ENCODE measurements around the gene C1QTNF8. TPM values are rescaled to one million over a fixed set of nuclear protein-coding genes. Genes with fewer than 3 reads are reported as not detected.

C1QTNF8 gene
- polyA plus RNA-seq, 3 donors from 2014 or later, result not detected

DNA sequence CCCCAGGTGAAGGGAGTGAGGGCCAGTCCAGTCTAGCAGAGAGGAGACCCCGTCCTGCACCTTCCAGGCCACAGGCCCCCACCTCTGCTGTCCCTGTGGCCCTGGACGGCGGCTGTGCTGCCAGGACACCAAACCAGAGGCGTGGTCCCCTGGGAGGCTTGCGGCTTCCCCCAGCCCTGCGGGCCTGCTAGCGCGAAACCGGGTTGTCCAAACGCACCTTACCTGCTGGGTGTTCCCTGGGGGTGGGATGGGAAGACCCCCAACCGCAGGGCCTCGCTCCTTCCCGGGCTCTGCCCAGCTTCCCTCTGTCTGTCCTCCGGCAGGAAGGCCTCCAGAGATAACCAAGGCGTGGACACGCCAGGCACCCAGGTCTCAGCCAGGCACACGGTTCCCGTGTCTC is 37.2 kb upstream of the C1QTNF8 start:
- H3K9me3 Mint-ChIP-seq, result no peaks in the 10 kb centered on the region

DNA sequence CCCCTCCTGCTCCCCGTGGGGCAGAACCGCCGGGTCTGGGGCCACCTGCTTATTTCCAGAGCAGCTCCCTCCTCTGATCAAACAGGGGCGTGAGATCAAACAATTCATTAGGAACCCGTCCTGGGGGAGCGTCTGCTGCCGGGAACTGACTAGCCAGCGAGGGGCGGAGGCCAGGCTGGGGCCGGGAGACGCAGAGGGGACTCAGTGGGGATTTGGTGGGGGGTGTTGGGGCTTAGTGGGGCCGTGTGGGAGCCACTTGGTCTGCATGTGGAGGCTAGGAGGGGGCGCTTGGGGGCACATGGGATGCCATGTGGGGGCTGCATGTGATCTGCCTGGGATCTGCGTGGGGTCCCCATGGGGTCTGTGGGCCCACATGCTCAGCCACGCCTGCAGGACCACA is 36.4 kb upstream of the C1QTNF8 start:
- H3K9me3 Mint-ChIP-seq, result no peaks in the 10 kb centered on the region
- peaks cover 2% of the 10 kb centered on the region in 3 donors for H3K27me3 Mint-ChIP-seq (ENCODE audit: low read depth in 3 of 3)
- no peaks in the 10 kb centered on the region for H3K4me1 Mint-ChIP-seq
- no peaks in the 10 kb centered on the region for H3K36me3 Mint-ChIP-seq
- H3K4me3 Mint-ChIP-seq, result no peak overlapping the region
- no peak overlapping the region for H3K27ac Mint-ChIP-seq
- DNase-seq, result no peak

More for the DNA sequence above, 37.2 kb upstream of the C1QTNF8 start:
- no peak for DNase-seq
- no peak overlapping the region for H3K27ac Mint-ChIP-seq
- H3K36me3 Mint-ChIP-seq, result no peaks in the 10 kb centered on the region
- H3K27me3 Mint-ChIP-seq (ENCODE audit: low read depth in 3 of 3), result peaks cover 0 to 2% (median 2%) of the 10 kb centered on the region in 3 donors
- no peak overlapping the region for H3K4me3 Mint-ChIP-seq
- no peaks in the 10 kb centered on the region for H3K4me1 Mint-ChIP-seq

- no peaks in the 10 kb centered on the region for H3K9me3 Mint-ChIP-seq
- no peaks in the 10 kb centered on the region for H3K36me3 Mint-ChIP-seq
- peaks cover 2% of the 10 kb centered on the region in 3 donors for H3K27me3 Mint-ChIP-seq (ENCODE audit: low read depth in 3 of 3)
- no peak for DNase-seq
- no peak overlapping the region for H3K4me3 Mint-ChIP-seq
- H3K4me1 Mint-ChIP-seq, result no peaks in the 10 kb centered on the region
- no peak overlapping the region for H3K27ac Mint-ChIP-seq
These were observed 35.4 kb upstream of the C1QTNF8 start for GRCh38 chr16:1131378-1131994.

DNA sequence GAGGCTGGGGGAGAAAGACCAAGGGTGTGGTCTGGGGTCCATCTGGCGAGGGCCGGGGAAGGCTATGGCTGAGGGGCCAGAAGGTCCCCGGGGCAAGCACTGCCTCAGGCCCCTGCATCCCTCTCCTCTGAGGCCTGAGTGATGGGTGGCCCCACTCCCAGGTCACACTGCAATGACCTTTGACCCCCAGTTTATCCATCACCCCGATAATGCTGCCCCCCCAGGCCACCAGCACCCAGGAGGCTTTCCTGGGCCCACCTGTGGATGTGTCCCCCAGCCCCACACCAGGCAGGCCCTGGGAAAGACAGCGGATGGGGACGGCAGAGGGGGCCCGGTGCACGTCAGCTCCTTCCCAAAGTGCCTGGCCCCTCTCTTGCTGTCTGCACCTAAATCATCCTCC is 34.3 kb upstream of the C1QTNF8 start:
- H3K36me3 Mint-ChIP-seq, result no peaks in the 10 kb centered on the region
- no peak overlapping the region for H3K4me3 Mint-ChIP-seq
- peaks cover 2% of the 10 kb centered on the region in 3 donors for H3K27me3 Mint-ChIP-seq (ENCODE audit: low read depth in 3 of 3)
- no peaks in the 10 kb centered on the region for H3K4me1 Mint-ChIP-seq
- no peak for DNase-seq
- no peaks in the 10 kb centered on the region for H3K9me3 Mint-ChIP-seq
- H3K27ac Mint-ChIP-seq, result no peak overlapping the region

GRCh38 chr16:1129106-1129960 is 33.3 kb upstream of the C1QTNF8 start:
- Mint-ChIP-seq H3K9me3 (no peaks in the 10 kb centered on the region), H3K27me3 (ENCODE audit: low read depth in 3 of 3) (peaks cover 2% of the 10 kb centered on the region in 3 donors), H3K4me1 (no peaks in the 10 kb centered on the region), H3K27ac (no peak overlapping the region), H3K4me3 (no peak overlapping the region), H3K36me3 (no peaks in the 10 kb centered on the region)
- no peak for DNase-seq

GRCh38 chr16:1127971-1128715 is 32.1 kb upstream of the C1QTNF8 start:
- Mint-ChIP-seq H3K9me3 (no peaks in the 10 kb centered on the region), H3K4me1 (no peaks in the 10 kb centered on the region), H3K36me3 (no peaks in the 10 kb centered on the region), H3K27me3 (ENCODE audit: low read depth in 3 of 3) (peaks cover 0 to 2% (median 2%) of the 10 kb centered on the region in 3 donors), H3K27ac (no peak overlapping the region), H3K4me3 (no peak overlapping the region)
- no peak for DNase-seq

DNA sequence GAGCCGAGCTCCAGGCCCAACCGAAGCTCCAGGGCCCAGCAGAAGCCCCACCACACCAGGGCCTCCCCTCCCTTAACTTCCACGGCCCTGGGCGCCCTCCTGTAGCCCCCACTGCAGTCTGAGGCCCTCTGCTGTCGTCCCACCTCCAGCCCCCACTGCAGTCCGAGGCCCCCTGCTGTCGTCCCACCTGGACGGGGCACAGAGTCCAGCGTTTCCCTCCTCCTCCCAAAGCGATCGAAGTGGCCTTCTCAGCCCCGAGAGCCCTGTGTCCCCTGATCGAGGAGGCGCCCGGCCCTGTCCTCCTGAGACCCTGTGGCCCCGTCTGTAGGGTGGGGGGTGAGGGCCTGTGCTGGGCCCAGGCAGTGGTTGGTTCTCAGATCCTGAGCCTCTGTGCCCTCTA is 31.1 kb upstream of the C1QTNF8 start:
- Mint-ChIP-seq H3K36me3 (no peaks in the 10 kb centered on the region), H3K27me3 (ENCODE audit: low read depth in 3 of 3) (peaks cover 0 to 2% (median 2%) of the 10 kb centered on the region in 3 donors), H3K9me3 (no peaks in the 10 kb centered on the region), H3K4me3 (no peak overlapping the region), H3K27ac (no peak overlapping the region), H3K4me1 (no peaks in the 10 kb centered on the region)
- no peak for DNase-seq

DNA sequence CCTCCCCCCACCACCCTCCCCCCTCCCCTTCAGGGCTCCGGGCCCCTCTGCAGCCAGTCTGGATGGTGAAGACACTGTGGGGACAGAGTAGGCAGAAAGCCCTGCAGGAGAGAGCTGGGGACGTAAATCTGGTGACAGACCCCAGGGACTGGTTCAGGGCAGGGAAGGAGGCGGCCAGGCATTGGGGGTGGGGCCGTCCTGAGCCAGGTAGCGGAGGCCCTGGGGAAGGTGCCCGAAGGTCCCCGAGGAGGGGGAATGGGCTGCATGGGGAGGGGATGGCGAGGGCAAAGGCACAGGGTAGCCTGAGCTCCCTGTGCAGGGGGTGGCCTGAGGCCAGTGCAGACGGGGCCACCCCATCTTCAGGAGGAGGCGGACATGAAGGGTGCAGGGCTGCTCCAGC is 30.5 kb upstream of the C1QTNF8 start:
- Mint-ChIP-seq H3K9me3 (no peaks in the 10 kb centered on the region), H3K27me3 (ENCODE audit: low read depth in 3 of 3) (peaks cover 0 to 2% (median 0%) of the 10 kb centered on the region in 3 donors)

DNA sequence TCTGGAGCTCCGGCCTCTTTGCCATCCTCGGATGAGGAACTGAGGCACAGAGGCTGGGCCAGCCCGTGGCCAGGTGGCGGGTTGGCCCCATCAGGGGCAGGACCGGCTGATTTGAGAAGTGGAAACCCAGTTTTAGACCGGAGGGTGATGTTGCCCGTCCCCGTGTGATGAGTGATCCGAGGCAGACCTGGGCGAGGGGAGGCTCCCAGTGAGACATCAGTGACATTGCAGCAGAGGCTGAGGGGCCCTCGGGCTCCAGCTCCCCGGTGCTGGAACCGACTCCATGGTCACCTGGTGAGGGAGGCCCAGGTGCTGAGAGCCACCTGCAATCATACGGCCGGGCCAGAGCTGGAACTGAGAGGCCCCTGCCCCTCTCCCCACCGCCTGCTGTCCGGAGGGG is 30.0 kb upstream of the C1QTNF8 start:
- DNase-seq, result no peak
- H3K27ac Mint-ChIP-seq, result no peak overlapping the region
- H3K9me3 Mint-ChIP-seq, result no peaks in the 10 kb centered on the region
- no peaks in the 10 kb centered on the region for H3K36me3 Mint-ChIP-seq
- H3K27me3 Mint-ChIP-seq (ENCODE audit: low read depth in 3 of 3), result peaks cover 0 to 2% (median 0%) of the 10 kb centered on the region in 3 donors
- no peaks in the 10 kb centered on the region for H3K4me1 Mint-ChIP-seq
- H3K4me3 Mint-ChIP-seq, result no peak overlapping the region

More for the DNA sequence above, 30.5 kb upstream of the C1QTNF8 start:
- Mint-ChIP-seq H3K27ac (no peak overlapping the region), H3K4me3 (no peak overlapping the region), H3K4me1 (no peaks in the 10 kb centered on the region), H3K36me3 (no peaks in the 10 kb centered on the region)
- no peak for DNase-seq

DNA sequence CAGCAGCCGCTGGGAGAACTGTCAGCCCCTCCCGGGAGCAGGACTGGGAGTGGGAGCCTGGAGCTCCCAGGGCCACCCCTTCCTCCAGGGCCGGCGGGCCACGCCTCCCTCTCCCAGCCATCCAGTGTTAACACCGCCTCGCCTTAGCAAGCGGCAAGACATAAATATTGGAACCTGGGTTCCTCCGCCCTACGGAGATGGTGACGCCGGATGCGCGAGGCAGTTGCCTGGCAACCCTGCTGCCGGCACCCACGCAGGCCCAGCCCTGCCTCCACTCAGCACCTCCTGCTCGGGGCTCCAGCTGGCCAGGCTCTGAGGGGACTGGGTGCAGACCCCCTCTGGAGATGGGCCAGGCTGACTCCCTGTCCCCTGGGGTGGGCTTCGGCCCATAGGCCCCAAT is 29.4 kb upstream of the C1QTNF8 start:
- Mint-ChIP-seq H3K36me3 (no peaks in the 10 kb centered on the region), H3K4me1 (no peaks in the 10 kb centered on the region), H3K27me3 (ENCODE audit: low read depth in 3 of 3) (peaks cover 0 to 2% (median 0%) of the 10 kb centered on the region in 3 donors), H3K9me3 (no peaks in the 10 kb centered on the region), H3K27ac (no peak overlapping the region), H3K4me3 (no peak overlapping the region)
- no peak for DNase-seq

DNA sequence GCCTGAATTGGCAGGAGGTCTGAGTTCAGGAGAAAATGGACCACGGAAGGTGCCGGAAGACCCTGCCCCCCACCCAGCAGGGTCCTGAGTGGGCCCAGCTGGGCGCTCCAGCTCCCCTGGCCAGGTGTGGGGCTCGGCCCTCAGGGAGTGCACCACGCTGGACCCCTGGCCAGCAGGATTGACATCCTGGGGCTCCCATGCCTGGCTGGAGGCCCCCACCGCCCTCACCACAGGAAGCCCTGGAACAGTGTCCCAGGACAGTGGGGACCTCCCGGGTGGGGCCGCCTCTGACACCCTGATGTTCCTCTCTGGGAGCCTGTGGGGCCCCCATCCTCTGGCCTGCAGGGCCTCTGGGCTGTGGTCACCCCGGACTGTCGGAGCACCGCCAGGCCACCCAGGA is 28.8 kb upstream of the C1QTNF8 start:
- no peak for DNase-seq
- H3K27ac Mint-ChIP-seq, result no peak overlapping the region
- no peaks in the 10 kb centered on the region for H3K4me1 Mint-ChIP-seq
- H3K36me3 Mint-ChIP-seq, result no peaks in the 10 kb centered on the region
- peaks cover 0 to 2% (median 0%) of the 10 kb centered on the region in 3 donors for H3K27me3 Mint-ChIP-seq (ENCODE audit: low read depth in 3 of 3)
- H3K4me3 Mint-ChIP-seq, result no peak overlapping the region
- H3K9me3 Mint-ChIP-seq, result no peaks in the 10 kb centered on the region

- no peak for DNase-seq
- Mint-ChIP-seq H3K36me3 (no peaks in the 10 kb centered on the region), H3K4me1 (no peaks in the 10 kb centered on the region), H3K27ac (no peak overlapping the region), H3K4me3 (no peak overlapping the region), H3K9me3 (no peaks in the 10 kb centered on the region), H3K27me3 (ENCODE audit: low read depth in 3 of 3) (peaks cover 0 to 2% (median 0%) of the 10 kb centered on the region in 3 donors)
These were observed 28.2 kb upstream of the C1QTNF8 start for GRCh38 chr16:1124291-1124690.

DNA sequence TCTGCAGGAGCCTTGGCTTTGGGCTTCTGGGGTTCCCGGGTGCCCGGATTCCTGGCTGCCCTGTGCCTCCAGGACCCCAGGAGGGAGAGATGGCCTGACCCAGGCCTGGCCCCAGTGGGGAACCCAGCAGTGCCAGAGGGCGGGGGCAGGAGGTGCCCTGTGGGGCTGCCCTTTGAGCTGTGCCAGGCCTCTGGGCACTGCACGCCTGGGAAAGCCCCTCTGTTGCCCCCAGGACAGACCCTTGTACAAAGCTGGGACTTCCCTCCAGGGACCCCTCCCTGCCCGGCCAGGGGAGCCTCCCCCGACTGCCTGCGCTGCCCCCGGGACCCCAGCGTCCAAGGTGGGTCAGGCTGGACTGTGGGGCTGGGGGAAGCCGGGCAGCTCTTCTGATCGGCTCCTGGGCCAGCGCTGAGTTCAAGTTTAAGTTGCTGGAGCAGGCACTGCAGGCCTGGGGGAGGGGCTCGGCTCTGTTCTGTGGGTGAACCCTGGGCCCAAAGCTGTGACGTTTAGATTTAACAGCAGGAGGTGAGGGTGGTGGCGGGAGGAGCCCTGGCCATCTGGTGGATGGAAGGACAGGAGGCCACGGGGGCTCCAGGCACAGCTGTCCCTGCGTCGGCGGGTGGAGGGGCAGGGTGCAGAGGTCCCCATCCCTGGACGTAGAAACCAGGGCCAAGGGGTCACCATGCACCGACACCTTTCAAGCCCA is 27.6 kb upstream of the C1QTNF8 start:
- no peaks in the 10 kb centered on the region for H3K9me3 Mint-ChIP-seq

DNA sequence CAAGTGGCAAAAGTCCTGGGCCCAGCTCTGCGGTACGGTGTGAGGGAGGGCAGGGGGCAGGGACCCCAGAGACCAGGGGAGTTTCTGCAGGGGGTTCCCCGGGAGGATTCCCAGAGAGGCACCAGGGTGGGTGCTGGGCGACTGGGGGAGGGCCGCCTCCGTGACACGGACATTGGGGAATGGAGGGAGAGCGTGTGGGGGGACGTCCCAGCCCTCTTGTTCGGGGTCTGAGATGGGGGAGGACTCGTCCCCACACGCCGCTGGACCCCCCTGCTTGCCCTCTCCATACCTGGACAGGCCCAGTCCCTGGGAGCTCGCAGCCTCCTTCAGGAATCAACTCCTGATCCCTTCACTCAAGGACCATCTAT is 26.3 kb upstream of the C1QTNF8 start:
- H3K9me3 Mint-ChIP-seq, result no peaks in the 10 kb centered on the region
- no peaks in the 10 kb centered on the region for H3K4me1 Mint-ChIP-seq
- no peak for DNase-seq
- no peaks in the 10 kb centered on the region for H3K27me3 Mint-ChIP-seq (ENCODE audit: low read depth in 3 of 3)
- no peak overlapping the region for H3K27ac Mint-ChIP-seq
- H3K36me3 Mint-ChIP-seq, result no peaks in the 10 kb centered on the region
- no peak overlapping the region for H3K4me3 Mint-ChIP-seq

More for the DNA sequence above, 27.6 kb upstream of the C1QTNF8 start:
- no peaks in the 10 kb centered on the region for H3K4me1 Mint-ChIP-seq
- H3K36me3 Mint-ChIP-seq, result no peaks in the 10 kb centered on the region
- no peak for DNase-seq
- H3K27me3 Mint-ChIP-seq (ENCODE audit: low read depth in 3 of 3), result peaks cover 0 to 2% (median 0%) of the 10 kb centered on the region in 3 donors
- H3K27ac Mint-ChIP-seq, result no peak overlapping the region
- no peak overlapping the region for H3K4me3 Mint-ChIP-seq

All from immature natural killer cell (primary cell).